CD14-positive monocyte (primary cell): ENCODE data around the gene KCTD13. TPM values are rescaled to one million over a fixed set of nuclear protein-coding genes. Genes with fewer than 3 reads are reported as not detected.

Experiments
- DNase-seq, 3 donors: peaks; one replicate each; pipeline ENCODE4 v3.0.0-alpha.2; 2011 to 2022
- H2AFZ ChIP-seq: 2 replicates; pipeline ENCODE4 v1.6.0; 2012; ENCODE audit warnings: mild to moderate bottlenecking, low read depth, low read length, inconsistent platforms; ENCODE audit not compliant: insufficient read depth, poor library complexity, severe bottlenecking
- H3K27ac ChIP-seq, 2 donors: 1 replicate in 1 of 2; 2 replicates in 1 of 2; pipeline ENCODE4 v1.5.1; 2012 to 2013; ENCODE audit warnings: low read length in 2 of 2, control low read depth in 1 of 2, inconsistent platforms in 1 of 2, low read depth in 1 of 2, mild to moderate bottlenecking in 1 of 2
- H3K27me3 ChIP-seq, 2 donors: one replicate each; pipeline versions ENCODE4 v1.6.0 to v1.6.1; 2011 to 2013; ENCODE audit warnings: low read length in 2 of 2; ENCODE audit not compliant: control insufficient read depth in 2 of 2, insufficient read depth in 2 of 2
- H3K36me3 ChIP-seq, 2 donors: replicated peaks in 1 of 2; 1 replicate in 1 of 2; 2 replicates in 1 of 2; pipeline versions ENCODE4 v1.5.1 to v1.6.1; 2012 to 2013; ENCODE audit warnings: low read length in 2 of 2, control low read depth in 1 of 2, inconsistent platforms in 1 of 2, mild to moderate bottlenecking in 1 of 2; ENCODE audit not compliant: insufficient read depth in 2 of 2, control insufficient read depth in 1 of 2
- H3K4me1 ChIP-seq, 2 donors: 1 replicate in 1 of 2; 2 replicates in 1 of 2; pipeline versions ENCODE4 v1.5.1 to v1.6.1; 2012 to 2013; ENCODE audit warnings: low read length in 2 of 2, control low read depth in 1 of 2, inconsistent platforms in 1 of 2, mild to moderate bottlenecking in 1 of 2, moderate library complexity in 1 of 2; ENCODE audit not compliant: insufficient read depth in 2 of 2, control insufficient read depth in 1 of 2
- H3K4me2 ChIP-seq: replicated peaks from 2 replicates; pipeline ENCODE3; 2012; ENCODE audit warnings: low read length, moderate library complexity, mild to moderate bottlenecking; ENCODE audit not compliant: poor library complexity, severe bottlenecking; ENCODE audit errors: extremely low read depth
- H3K4me3 ChIP-seq, 3 experiments: fragments of 200-600 bp in 1 of 3; sonication (generic) in 1 of 3; replicated peaks in 1 of 3; 1 replicate in 2 of 3; 2 replicates in 1 of 3; pipeline ENCODE4 v1.5.1; 2011 to 2013; ENCODE audit warnings: low read length in 3 of 3, mild to moderate bottlenecking in 3 of 3, control low read depth in 2 of 3, low read depth in 2 of 3, inconsistent platforms in 1 of 3, moderate library complexity in 1 of 3
- H3K79me2 ChIP-seq: 2 replicates; pipeline ENCODE4 v1.6.0; 2012; ENCODE audit warnings: mild to moderate bottlenecking, control low read depth, inconsistent platforms, low read length, moderate library complexity; ENCODE audit not compliant: insufficient read depth
- H3K9ac ChIP-seq: 2 replicates; pipeline ENCODE4 v1.6.0; 2017; ENCODE audit warnings: low read length, mild to moderate bottlenecking; ENCODE audit not compliant: insufficient read depth, poor library complexity, severe bottlenecking
- H3K9me3 ChIP-seq, 2 donors: replicated peaks in 1 of 2; 1 replicate in 1 of 2; 2 replicates in 1 of 2; pipeline versions ENCODE4 v1.5.1 to v1.6.1; 2012 to 2013; ENCODE audit warnings: low read length in 2 of 2, control low read depth in 1 of 2; ENCODE audit not compliant: control insufficient read depth in 1 of 2, insufficient read depth in 1 of 2
- H4K20me1 ChIP-seq: 2 replicates; pipeline ENCODE4 v1.6.0; 2012; ENCODE audit warnings: mild to moderate bottlenecking, low read length, control low read depth, moderate library complexity; ENCODE audit not compliant: insufficient read depth
- H3K27ac Mint-ChIP-seq, 7 donors: one replicate each; pipeline ENCODE4 v1.8.0; 2020; ENCODE audit warnings: mild to moderate bottlenecking in 7 of 7, mixed read lengths in 7 of 7, moderate library complexity in 6 of 7, inconsistent platforms in 2 of 7
- H3K27me3 Mint-ChIP-seq, 3 donors: one replicate each; pipeline ENCODE4 v1.8.0; 2021 to 2022; ENCODE audit warnings: low read depth in 3 of 3, mild to moderate bottlenecking in 3 of 3, mixed read lengths in 3 of 3, moderate library complexity in 3 of 3, inconsistent platforms in 1 of 3
- H3K36me3 Mint-ChIP-seq, 2 donors: one replicate each; pipeline ENCODE4 v1.8.0; 2020; ENCODE audit warnings: mixed read lengths in 2 of 2, inconsistent platforms in 1 of 2, mild to moderate bottlenecking in 1 of 2
- H3K4me1 Mint-ChIP-seq: one replicate; pipeline ENCODE4 v1.8.0; 2020; ENCODE audit warnings: mild to moderate bottlenecking, mixed read lengths
- H3K4me3 Mint-ChIP-seq, 2 donors: one replicate each; pipeline ENCODE4 v1.8.0; 2020; ENCODE audit warnings: mild to moderate bottlenecking in 2 of 2, mixed read lengths in 2 of 2, moderate library complexity in 1 of 2
- H3K9me3 Mint-ChIP-seq, 7 donors: one replicate each; pipeline ENCODE4 v1.8.0; 2020 to 2022; ENCODE audit warnings: mixed read lengths in 7 of 7, mild to moderate bottlenecking in 6 of 7, moderate library complexity in 6 of 7, inconsistent platforms in 2 of 7
- WGBS: methylation state at CpG from one replicate; pipeline ENCODE4 v1.1.5; 2013; ENCODE audit warnings: missing lambda C conversion rate; ENCODE audit not compliant: insufficient coverage; 5-methylcytosine and 5-hydroxymethylcytosine counted together
- intact Hi-C, 2 donors: fragments of 100-400 bp; cut with micrococcal nuclease; formaldehyde crosslinking; loops; one replicate each; pipeline versions ENCODE4 v1.15.0 to v1.15.1; 2023
- polyA plus RNA-seq, 3 donors: library from polyadenylated mRNA; depleted of rRNA in 1 of 3; unstranded in 2 of 3; stranded (reverse) in 1 of 3; fragments of 300-500 nt in 2 of 3; fragments of >200 nt in 1 of 3; fragmentation: Illumina TruSeq in 2 of 3; gene quantifications; 1 replicate in 2 of 3; 2 replicates in 1 of 3; pipeline ENCODE4 v1.2.3, GENCODE V29; 2012 to 2021
- TF ChIP-seq, protein P1 (sequence below): fragments of 200-600 bp; IDR thresholded peaks from one replicate; pipeline ENCODE4 v1.8.0; 2022; ENCODE audit warnings: antibody characterized with exemption, mild to moderate bottlenecking

The KCTD13 gene
- polyA plus RNA-seq, 3 donors, result 4.0 to 36.6 (median 4.7) TPM

DNA sequence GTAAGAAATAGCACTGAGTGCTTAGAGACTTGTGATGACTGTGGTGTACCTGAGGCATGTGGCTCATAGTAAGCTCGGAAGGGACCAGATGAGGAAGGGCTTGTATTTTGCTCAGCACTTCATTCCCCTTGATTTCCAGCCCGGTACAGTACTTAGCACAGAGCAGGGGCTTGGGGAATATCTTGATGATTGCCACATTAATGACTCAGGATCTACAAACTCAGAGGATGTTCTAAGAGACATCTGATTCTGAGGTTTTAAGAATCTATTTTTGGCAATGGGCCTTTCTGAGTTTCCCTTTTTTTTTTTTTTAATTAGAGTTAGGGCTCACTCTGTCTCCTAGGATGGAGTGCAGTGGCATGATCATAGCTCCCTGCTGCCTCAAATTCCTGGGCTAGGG is 16.6 kb downstream of the KCTD13 start:
- H3K9ac ChIP-seq, result no peak overlapping the region

DNA sequence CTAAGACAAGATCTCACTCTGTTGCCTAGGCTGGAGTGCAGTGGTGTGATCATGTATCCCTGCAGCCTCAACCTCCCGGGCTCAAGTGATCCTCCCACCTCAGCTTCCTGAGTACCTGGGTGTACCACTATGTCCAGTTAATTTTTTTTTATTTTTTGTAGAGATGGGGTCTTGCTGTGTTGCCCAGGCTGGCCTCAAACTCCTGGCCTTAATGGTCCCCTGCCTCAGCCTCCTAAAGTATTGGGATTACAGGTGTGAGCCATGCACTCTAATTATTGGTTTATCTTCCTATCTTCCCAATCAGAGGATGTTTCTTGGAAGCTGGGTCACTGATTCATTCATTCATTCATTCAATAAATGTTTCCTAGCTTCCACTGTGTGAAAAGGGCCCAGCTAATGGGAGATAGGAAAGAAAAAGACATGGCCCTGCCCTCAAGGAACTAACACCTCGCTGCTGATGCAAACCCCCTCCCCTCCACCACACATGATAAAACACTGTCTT is 17.3 kb downstream of the KCTD13 start:
- TF ChIP-seq, protein P1, sequence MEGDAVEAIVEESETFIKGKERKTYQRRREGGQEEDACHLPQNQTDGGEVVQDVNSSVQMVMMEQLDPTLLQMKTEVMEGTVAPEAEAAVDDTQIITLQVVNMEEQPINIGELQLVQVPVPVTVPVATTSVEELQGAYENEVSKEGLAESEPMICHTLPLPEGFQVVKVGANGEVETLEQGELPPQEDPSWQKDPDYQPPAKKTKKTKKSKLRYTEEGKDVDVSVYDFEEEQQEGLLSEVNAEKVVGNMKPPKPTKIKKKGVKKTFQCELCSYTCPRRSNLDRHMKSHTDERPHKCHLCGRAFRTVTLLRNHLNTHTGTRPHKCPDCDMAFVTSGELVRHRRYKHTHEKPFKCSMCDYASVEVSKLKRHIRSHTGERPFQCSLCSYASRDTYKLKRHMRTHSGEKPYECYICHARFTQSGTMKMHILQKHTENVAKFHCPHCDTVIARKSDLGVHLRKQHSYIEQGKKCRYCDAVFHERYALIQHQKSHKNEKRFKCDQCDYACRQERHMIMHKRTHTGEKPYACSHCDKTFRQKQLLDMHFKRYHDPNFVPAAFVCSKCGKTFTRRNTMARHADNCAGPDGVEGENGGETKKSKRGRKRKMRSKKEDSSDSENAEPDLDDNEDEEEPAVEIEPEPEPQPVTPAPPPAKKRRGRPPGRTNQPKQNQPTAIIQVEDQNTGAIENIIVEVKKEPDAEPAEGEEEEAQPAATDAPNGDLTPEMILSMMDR, result no peak
- Mint-ChIP-seq H3K36me3 (peaks cover 15 to 23% of the 10 kb centered on the region in 2 donors), H3K27me3 (peaks cover 0 to 2% (median 0%) of the 10 kb centered on the region in 3 donors), H3K9me3 (peaks cover 0 to 2% (median 0%) of the 10 kb centered on the region in 7 donors), H3K4me1 (peaks cover 16% of the 10 kb centered on the region), H3K4me3 (no peak overlapping the region), H3K27ac (peak overlapping the region in 1 of 7 donors; percentile 12)
- Histone ChIP-seq H3K4me2 (no peak overlapping the region), H3K36me3 (peaks cover 4 to 8% of the 10 kb centered on the region in 2 donors), H3K9me3 (no peaks in the 10 kb centered on the region), H3K79me2 (no peaks in the 10 kb centered on the region), H3K9ac (no peak overlapping the region), H4K20me1 (no peaks in the 10 kb centered on the region), H3K27me3 (no peaks in the 10 kb centered on the region), H2AFZ (no peak overlapping the region), H3K4me3 (no peak overlapping the region), H3K27ac (no peak overlapping the region), H3K4me1 (peaks cover 14 to 16% of the 10 kb centered on the region in 2 donors)
- no peak for DNase-seq
- intact Hi-C loops, result no loop called here
- no CpG with 5 or more reads among the region's 2 CpGs for WGBS

More for the DNA sequence above, 16.6 kb downstream of the KCTD13 start:
- peaks cover 4 to 13% of the 10 kb centered on the region in 2 donors for H3K36me3 ChIP-seq
- no peak overlapping the region for H2AFZ ChIP-seq
- WGBS, result no CpG with 5 or more reads among the region's 2 CpGs
- no peak overlapping the region for H3K27ac ChIP-seq
- TF ChIP-seq, protein P1, result no peak
- peaks cover 14 to 16% of the 10 kb centered on the region in 2 donors for H3K4me1 ChIP-seq
- Mint-ChIP-seq H3K4me3 (no peak overlapping the region), H3K4me1 (peaks cover 16% of the 10 kb centered on the region), H3K9me3 (peaks cover 0 to 2% (median 0%) of the 10 kb centered on the region in 7 donors), H3K27me3 (no peaks in the 10 kb centered on the region), H3K36me3 (peaks cover 20 to 29% of the 10 kb centered on the region in 2 donors), H3K27ac (peak overlapping the region in 2 of 7 donors; percentile 44 to 71)
- H3K9me3 ChIP-seq, result no peaks in the 10 kb centered on the region
- intact Hi-C loops, result no loop called here
- no peaks in the 10 kb centered on the region for H3K27me3 ChIP-seq
- no peak overlapping the region for H3K4me3 ChIP-seq
- no peak overlapping the region for H3K4me2 ChIP-seq
- peak; percentile 10 to 63 (median 32) for DNase-seq
- H3K79me2 ChIP-seq, result no peaks in the 10 kb centered on the region
- H4K20me1 ChIP-seq, result no peaks in the 10 kb centered on the region
